ELR (cell line): ENCODE data around the gene SEC14L1.
A peak's percentile ranks its signal among the peaks of the same experiment; 100 is the strongest.

Experiments
- DNase-seq: peaks from one replicate; pipeline ENCODE4 v3.0.0-alpha.2; 2015; ENCODE audit warnings: low read depth

The SEC14L1 gene

DNA sequence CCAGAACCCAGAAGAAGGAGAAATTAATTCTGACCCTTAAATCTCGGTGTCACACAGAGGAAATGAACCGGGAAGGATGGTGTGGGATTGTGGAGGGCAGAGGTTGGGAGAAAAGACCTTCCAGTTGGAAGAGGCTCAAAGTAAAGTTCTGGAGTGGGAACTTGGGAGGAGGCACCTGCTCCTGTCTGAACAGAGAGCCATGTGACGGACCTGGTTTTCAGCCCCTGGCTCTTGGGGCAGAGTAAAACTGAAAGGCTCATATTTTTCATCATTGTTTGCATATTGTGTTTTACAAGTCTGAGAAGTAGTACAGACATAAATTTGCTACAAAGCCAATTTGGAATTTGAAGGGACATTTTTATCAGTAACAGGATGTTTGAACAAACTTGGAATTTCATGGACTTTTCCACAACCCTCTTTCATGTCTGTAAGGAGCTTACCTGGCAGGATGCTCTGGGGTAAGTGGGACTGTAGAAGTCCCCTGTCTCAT lies 24.4 kb upstream of the SEC14L1 start:
- DNase-seq: no peak

DNA sequence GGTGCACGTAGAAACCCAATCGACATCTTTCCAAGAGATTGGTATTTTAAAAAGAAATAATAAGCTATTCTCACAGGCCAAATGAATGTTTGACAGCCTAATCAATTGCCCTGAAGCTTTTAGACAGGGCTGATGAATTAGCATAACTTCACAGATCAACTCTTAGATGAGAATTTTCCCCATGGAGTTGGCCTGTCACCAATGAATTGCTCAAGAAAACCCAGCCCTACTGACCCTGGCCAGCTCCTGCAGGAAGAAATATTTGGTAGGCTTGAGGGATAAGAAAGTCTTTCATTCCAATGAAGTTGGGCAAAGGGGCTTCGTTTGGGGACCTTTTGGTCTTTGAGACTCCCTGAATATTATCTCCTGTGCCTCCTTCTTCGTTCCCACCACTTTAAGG lies 23.4 kb upstream of the SEC14L1 start:
- no peak for DNase-seq

DNA sequence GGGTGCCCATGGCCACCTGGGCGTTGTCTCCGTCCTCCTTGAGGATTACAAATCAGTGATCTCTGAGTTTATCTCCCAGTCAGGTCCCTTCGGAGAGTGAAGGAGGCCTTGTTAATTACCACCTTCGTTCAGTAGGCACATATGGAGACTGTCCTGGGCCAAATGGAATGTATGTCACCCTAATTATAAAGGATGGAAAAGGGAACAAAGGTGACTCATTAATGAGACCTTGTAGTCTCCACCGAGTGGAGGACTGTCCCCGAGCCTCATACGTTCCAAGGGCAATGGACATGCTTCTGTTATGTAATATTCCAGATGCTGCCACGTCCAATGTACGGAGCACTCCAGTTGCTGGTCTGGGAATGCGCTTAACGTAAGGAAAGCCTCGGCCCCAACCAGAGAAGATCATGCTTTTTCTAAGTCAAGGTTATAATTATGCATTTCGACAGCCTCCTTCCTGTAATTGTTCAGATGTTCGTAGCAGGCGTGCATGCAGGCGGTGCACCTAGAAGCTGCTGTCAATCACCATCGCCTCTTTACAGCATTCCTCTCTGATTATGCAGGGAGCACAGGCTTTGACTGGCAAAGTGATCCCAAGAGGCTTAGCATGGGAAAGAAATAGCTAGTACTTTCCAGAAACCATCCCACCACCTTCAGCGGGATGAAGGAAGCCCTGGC lies 22.4 kb upstream of the SEC14L1 start:
- no peak for DNase-seq

DNA sequence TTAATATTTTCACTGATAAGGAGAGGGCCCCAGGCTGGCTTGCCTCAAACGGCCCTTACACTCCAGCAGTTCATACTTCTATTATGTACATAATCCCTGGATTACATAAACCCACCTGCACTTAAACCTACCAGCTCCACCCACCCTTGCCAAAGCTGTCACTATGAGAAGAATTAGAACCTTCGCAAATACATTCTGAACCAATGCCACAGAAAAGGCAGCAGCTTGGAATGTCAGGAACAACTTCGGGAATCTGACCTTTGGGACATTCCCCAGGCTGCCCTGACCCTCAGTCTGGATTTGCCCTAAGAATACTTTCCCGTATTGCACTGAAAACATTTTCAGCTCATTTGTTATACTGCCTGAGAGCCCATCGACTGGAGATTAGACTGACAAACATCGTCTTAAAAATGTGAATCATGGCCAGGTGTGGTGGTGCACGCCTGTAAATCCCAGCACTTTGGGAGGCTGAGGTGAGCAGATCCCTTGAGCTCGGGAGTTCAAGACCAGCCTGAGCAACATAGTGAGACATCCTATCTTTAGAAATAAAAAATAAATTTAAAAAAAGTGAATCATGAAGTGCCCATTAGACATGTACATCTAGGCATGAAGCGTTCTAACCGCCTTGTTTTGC lies 21.0 kb upstream of the SEC14L1 start:
- no peak for DNase-seq

- no peak for DNase-seq
These were observed 19.9 kb upstream of the SEC14L1 start for GRCh38 chr17:77120868-77121267.

- peak; percentile 97 for DNase-seq
These were observed 16.4 kb upstream of the SEC14L1 start for GRCh38 chr17:77124192-77124889.

DNA sequence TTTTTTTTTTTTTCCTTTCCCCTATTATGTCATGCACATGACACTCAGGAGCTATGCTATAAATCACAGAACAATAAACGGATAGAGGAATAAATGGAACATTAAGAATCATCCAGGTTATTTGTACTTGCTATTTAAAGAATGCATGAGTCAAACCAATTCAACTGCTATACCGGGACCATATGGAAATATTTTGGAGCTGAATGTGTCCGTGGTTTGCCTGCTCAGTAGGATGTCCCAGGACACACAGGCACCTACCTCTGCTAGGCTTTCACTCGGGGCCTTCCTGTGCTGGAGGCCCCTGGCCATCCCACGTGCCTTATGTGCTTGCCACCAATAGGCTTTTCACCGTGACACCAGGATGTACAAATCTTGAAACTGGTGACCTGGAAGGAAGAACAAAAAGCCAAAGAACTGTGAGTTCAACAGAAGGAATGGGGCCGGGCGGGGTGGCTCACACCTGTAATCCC lies 15.3 kb upstream of the SEC14L1 start:
- DNase-seq: peak; percentile 100

GRCh38 chr17:77126519-77126918 lies 14.2 kb upstream of the SEC14L1 start:
- no peak for DNase-seq

- no peak for DNase-seq
These were observed 12.9 kb upstream of the SEC14L1 start for GRCh38 chr17:77127735-77128361.

- no peak for DNase-seq
These were observed 11.7 kb upstream of the SEC14L1 start for GRCh38 chr17:77128896-77129567.

DNA sequence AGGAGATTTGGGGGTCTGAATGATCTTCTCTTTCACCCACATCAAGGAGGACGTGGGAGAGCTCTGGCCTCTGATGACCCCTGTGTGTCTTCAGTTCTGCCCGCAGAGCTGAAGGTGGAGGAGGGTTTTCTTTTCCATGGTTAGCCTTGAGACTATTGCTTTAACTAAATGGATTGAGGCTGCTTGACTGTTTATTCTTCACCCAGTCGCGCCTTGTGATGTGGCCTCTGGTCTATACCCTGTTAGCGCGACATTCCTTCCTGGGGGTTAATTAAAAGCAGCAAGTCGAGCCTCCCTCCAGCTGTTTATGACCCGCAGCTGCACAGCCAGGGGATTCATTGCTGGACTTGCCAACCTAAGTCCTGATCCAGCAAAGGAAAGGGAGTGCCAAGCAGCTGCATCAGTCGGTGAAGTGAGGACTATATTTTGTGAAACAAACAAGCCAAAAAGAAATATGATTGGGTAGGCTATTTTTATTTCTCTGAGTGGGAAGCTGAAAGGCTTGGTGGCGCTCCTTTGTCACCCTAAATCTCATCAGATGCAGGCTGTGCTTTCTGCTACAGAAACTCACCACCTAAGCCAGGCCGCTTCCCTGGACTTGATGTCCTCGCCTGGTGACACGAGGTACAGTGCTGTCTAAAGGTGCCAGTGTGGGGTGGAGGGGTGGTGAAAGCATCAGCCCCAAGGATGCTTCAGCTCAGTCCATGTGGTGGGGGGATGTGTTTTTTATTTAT lies 11.0 kb upstream of the SEC14L1 start:
- DNase-seq: no peak

DNA sequence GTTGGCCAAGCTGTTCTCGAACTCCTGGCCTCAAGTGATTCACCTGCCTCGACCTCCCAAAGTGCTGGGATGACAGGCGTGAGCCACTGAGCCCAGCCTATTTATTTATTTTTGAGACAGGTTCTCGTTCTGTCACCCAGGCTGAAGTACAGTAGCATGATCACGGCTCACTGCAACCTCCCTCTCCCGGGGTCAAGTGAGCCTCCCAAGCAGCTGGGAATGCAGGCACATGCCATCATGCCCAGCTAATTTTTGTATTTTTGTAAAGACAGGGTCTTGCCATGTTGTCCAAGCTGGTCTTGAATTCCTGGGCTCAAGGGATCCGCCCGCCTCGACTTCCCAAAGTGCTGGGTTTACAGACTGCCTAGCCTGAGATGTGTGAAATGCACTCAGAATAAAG lies 10.2 kb upstream of the SEC14L1 start:
- no peak for DNase-seq

DNA sequence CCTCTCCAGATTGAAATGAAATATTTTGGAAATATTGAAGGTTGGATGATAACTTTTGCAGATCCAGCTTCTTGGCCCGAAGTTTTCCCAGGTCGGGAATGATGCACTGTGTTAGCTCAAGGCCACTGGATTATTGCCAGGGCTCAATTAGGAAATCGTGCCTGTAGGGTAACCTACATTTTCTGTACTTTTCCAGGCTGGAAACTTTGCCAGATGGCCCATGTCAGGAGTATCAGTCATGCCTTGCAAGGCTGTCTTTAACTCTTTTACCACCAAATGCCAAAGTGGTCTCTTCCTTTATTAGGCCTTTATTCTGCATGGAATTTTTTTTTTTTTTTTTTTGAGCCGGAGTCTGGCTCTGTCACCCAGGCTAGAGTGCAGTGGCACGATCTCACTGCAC lies 8.9 kb upstream of the SEC14L1 start:
- peak; percentile 43 for DNase-seq

DNA sequence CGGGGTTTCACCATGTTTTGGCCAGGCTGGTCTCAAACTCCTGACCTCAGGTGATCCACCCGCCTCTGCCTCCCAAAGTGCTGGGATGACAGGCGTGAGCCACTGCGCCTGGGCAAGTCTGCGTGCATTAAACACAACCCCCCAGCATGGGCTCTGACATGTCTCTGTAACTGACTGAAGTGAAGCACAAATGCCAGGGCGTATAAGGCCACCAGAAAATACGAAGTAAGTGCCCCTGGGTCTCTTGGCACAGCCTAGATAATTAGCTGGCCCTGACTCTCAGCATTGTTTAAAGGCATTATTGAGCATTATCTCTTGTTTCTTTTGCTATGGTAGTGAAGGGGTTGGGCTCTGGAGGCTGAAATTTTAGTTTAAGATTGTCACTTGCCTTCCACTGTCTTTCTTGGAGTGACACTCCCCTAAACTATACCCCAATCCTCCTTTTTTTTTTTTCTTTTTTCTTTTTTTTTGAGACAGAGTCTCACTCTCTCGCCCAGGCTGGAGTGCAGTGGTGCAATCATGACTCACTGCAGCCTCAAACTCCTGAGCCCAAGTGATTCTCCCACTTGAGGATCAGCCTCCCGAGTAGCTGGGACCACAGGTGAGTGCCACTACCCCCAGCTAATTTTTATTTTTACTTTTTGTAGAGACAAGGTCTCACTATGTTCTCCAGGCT lies 8.2 kb upstream of the SEC14L1 start:
- peak; percentile 42 for DNase-seq

GRCh38 chr17:77133087-77133638 lies 7.6 kb upstream of the SEC14L1 start:
- no peak for DNase-seq

DNA sequence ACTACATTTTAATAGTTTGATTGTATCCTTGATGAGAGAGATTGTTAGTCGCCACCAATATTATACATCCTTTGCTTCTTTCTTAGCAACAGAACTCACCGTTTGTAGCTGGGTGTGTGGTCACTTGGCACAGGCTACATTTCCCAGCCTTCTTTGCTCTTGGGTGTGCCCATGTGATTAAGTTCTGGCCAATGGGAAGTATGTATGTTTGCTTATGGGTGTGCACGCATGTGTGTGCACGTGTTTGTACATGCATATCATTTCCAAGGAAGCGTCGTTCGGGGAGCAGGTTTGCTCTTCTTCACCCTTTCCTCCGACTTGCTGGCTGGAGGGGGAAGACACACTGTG lies 4.4 kb upstream of the SEC14L1 start:
- no peak for DNase-seq

DNA sequence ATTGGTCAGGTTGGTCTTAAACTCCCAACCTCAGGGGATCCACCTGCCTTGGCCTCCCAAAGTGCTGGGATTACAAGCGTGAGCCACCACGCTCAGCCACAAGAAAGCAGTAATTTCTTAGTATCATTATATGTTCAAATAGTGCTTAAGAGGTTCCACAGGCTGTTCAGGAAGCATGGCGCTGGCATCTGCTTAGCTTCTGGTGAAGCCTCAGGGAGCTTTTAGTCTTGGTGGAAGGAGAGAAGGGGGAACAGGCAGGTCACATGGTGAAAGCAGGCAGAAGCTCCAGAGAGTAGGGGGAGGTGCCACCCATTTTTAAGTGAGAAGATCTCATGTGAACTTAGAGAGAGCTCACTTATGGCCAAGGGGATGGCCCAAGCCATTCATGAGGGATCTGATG lies 3.7 kb upstream of the SEC14L1 start:
- DNase-seq: no peak

GRCh38 chr17:77137886-77138285 lies 2.9 kb upstream of the SEC14L1 start:
- peak; percentile 92 for DNase-seq

- peak; percentile 99 for DNase-seq
These were observed 447 bp upstream of the SEC14L1 start for GRCh38 chr17:77140166-77140877.
